ENCODE measurements around the gene AP3B1.

Gene AP3B1

GRCh38 chr5:77995793-77996409 lies 298.6 kb downstream of the AP3B1 start:
- no peak for FAIRE-seq

- no peak for FAIRE-seq
Measured at GRCh38 chr5:77994943-77995342, 299.6 kb downstream of the AP3B1 start.

GRCh38 chr5:77993855-77994318 lies 300.6 kb downstream of the AP3B1 start:
- no peak for FAIRE-seq

- no peak for FAIRE-seq
Measured at GRCh38 chr5:77993141-77993854, 301.2 kb downstream of the AP3B1 start.

GRCh38 chr5:77991084-77991483 lies 303.4 kb downstream of the AP3B1 start:
- FAIRE-seq = no peak

GRCh38 chr5:77990020-77990419 lies 304.5 kb downstream of the AP3B1 start:
- no peak for FAIRE-seq

- FAIRE-seq = no peak
Measured at GRCh38 chr5:77987988-77988387, 306.5 kb downstream of the AP3B1 start.

GRCh38 chr5:77987331-77987730 lies 307.2 kb downstream of the AP3B1 start:
- FAIRE-seq = no peak

GRCh38 chr5:77986261-77986660 lies 308.2 kb downstream of the AP3B1 start:
- no peak for FAIRE-seq

- FAIRE-seq = no peak
Measured at GRCh38 chr5:77985247-77985646, 309.3 kb downstream of the AP3B1 start.

GRCh38 chr5:77984587-77984986 lies 309.9 kb downstream of the AP3B1 start:
- FAIRE-seq = no peak

- FAIRE-seq = no peak
Measured at GRCh38 chr5:77983482-77984199, 310.9 kb downstream of the AP3B1 start.

GRCh38 chr5:77981820-77982219 lies 312.7 kb downstream of the AP3B1 start:
- FAIRE-seq = no peak

- FAIRE-seq = no peak
Measured at GRCh38 chr5:77974576-77974975, 319.9 kb downstream of the AP3B1 start.

GRCh38 chr5:77973253-77973609 lies 321.3 kb downstream of the AP3B1 start:
- no peak for FAIRE-seq

- no peak for FAIRE-seq
Measured at GRCh38 chr5:77972469-77973252, 321.8 kb downstream of the AP3B1 start.

GRCh38 chr5:77971776-77972468 lies 322.6 kb downstream of the AP3B1 start:
- FAIRE-seq = no peak

- FAIRE-seq = no peak
Measured at GRCh38 chr5:77970891-77971290, 323.6 kb downstream of the AP3B1 start.

- no peak for FAIRE-seq
Measured at GRCh38 chr5:77963795-77964194, 330.7 kb downstream of the AP3B1 start.

GRCh38 chr5:77960863-77961396 lies 333.6 kb downstream of the AP3B1 start:
- FAIRE-seq = no peak

- FAIRE-seq = no peak
Measured at GRCh38 chr5:77960305-77960704, 334.2 kb downstream of the AP3B1 start.

GRCh38 chr5:77958642-77959330 lies 335.7 kb downstream of the AP3B1 start:
- no peak for FAIRE-seq

Measured in islet of Langerhans (tissue), 1 donor.